ELR (cell line): ENCODE results near the gene CNOT6L.

ENCODE experiments used
- DNase-seq: peaks from one replicate; pipeline ENCODE4 v3.0.0-alpha.2; 2015; ENCODE audit warnings: low read depth

CNOT6L gene

GRCh38 chr4:77820649-77821561 is 1.7 kb upstream of the CNOT6L start:
- peak; percentile 6 for DNase-seq

- DNase-seq, result peak; percentile 85
Observed at GRCh38 chr4:77819843-77820648, 878 bp upstream of the CNOT6L start.

DNA sequence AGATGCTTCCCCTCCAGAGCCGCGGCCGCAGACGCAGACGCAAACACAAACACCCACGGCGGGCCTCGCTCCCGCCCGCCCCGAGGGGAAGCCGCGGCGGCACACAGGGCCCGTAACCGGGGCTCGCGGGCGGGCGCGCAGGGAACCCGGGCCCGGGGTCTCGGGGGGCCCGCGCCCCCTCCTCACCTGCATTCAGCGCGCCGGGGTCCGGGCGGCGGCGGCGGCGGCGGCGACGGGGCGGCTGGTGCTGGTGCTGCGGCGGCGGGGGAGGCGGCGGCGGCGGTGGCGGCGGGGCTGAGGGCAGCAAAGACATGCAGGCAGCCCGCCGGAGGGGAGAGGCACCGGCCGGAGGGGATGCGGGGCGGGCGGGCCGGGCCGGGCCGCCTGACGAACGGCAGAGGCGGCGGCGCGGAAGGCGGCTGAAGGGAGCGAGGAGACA is 255 bp upstream of the CNOT6L start:
- DNase-seq, result peak; percentile 36

DNA sequence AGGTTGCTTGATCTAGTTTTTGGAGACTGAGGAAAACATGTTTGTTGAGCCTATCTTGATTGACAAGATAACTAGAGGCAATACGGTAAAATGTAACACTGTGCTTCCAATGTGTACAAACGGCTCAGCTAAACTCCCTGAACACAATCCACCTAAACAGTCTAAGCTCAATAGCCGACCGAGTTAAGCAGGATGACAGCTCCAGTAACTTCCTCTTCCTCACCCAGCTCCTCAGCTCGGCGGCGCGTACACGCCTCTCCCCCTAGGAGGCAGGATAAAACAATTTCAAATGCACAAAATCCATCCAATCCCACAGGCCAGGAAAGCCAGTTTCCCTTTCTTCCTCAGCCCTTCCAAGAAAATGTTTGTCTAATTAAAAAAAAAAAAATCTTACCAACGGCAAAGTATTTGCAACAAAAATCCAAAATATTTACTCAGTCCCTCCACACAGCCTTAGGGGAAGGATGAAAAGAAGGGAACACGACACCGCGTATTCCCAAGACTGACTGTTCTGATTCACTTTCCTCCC is 1.0 kb downstream of the CNOT6L start:
- peak; percentile 84 for DNase-seq

- DNase-seq, result peak; percentile 5
Observed at GRCh38 chr4:77817304-77818072, 1.7 kb downstream of the CNOT6L start.

- DNase-seq, result no peak
Observed at GRCh38 chr4:77816546-77816945, 2.6 kb downstream of the CNOT6L start.

DNA sequence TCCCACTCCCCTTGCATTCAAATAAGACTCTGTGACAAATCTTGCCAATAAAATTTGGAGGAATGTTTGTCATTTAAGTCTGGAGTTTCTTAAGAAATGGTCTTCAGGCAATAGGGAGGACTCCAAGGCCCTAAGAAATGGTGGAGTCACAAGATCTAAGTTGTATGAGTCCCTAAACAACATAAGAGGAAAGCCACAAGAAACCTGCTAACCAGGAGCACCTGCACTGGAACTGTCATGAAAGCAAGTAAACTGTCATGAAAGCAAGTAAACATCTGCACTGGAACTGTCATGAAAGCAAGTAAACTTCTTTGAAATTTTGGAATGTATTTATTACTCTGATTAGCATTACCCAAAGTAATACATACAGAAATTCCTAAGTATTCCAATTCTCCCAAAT is 3.5 kb downstream of the CNOT6L start:
- DNase-seq, result no peak

DNA sequence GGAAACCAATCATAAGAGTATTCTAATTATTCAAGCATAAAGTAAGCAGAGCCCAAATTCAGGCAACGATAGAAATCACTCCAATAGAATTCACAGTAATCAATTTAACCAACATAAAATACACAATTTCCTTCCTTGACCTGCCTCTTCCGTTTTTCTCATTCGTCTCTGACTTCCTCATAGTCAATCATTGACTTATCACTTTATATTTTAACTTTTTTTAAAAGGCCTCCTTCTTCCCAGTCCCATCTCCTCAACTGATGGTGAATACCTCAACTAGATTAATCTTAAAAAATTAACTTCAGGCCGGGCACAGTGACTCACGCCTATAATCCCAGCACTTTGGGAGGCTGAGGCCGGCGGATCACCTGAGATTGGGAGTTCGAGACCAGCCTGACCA is 13.3 kb downstream of the CNOT6L start:
- DNase-seq, result no peak

DNA sequence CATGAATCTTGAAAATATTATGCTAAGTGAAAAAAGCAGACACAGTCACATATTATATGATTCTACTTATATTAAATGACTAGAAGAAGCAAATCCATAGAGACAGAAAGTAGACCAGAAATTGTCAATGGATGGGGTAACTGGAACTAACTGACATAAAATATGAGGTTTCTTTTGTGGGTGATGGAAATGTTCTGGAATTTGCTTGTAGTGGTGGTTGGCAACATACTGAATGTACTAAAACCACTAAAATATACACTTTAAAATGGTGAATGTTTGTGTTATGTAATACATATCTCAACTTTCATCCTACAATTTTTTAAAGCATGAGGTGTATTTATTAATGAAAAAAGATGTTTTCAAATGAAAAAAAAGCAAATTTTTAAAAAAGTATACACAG is 14.7 kb downstream of the CNOT6L start:
- DNase-seq, result peak; percentile 3

- no peak for DNase-seq
Observed at GRCh38 chr4:77802402-77802801, 16.8 kb downstream of the CNOT6L start.

GRCh38 chr4:77801260-77801608 is 17.9 kb downstream of the CNOT6L start:
- no peak for DNase-seq

DNA sequence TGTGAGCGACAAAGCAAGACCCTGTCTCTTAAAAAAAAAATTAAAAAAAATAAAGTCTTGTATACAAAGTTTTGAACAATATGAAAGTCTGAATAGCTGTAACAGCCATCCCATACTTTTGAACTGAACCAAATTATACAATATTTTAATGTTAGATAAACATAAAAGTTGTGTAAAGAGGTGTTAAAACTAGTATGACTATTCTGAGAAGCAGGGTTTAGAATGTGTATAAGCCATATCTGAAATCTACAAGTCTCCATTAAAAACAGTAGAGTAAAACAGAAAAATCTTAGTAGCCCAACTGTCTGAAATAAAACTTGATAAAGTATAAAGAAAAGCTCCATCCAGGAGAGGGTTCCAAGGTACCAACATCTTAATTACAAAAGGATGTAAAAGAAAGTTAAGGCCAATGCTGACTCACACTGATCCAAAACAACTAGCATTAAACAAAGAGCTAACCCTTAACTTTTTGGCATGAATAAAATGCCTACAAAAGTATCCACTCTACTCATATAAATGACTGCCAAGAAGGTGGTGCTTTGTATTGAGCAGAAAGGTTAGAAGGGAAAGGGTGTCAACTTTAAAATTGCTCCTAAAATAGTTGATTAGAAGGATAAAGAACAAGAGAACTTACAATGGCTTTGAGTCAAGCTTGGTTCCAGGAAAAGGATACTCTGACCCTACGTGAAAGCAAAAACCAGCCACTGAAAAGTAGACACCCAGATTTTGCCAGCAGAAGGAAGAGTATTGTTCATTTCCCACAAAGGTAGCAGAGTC is 18.5 kb downstream of the CNOT6L start:
- no peak for DNase-seq

GRCh38 chr4:77800077-77800476 is 19.1 kb downstream of the CNOT6L start:
- no peak for DNase-seq

GRCh38 chr4:77798385-77798784 is 20.8 kb downstream of the CNOT6L start:
- DNase-seq, result no peak

GRCh38 chr4:77797239-77797638 is 21.9 kb downstream of the CNOT6L start:
- DNase-seq, result peak; percentile 31

DNA sequence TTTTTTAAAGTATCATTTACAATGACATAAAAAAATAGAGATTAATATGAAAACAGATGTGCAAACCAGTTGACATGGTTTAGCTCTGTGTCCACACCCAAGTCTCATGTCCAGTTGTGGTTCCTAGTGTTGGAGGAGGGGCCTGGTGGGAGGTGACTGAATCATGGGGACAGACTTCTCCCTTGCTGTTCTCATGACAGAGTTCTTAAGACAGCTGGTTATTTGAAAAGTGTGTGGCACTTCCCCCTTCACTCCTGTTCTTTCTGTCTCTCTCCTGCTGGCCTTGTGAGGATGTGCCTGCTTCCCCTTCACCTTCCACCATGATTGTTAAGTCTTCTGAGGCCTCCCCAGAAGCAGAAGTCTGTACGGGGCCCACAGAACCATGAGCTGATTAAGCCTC is 23.8 kb downstream of the CNOT6L start:
- DNase-seq, result no peak

DNA sequence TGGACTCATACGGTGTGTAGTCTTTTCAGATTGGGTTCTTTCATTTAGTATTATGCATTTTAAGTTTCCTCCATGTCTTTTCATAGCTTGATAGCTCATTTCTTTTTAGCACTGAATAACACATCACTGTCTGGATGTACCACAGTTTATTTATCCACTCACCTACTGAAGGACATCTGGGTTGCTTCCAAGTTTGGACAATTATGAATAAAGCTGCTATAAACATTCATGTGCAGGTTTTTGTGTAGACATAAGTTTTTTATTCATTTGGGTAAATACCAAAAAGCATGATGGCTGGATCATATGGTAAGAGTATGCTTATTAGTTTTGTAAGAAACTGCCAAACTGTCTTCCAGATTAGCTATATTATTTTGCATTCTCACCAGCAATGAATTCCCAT is 29.0 kb downstream of the CNOT6L start:
- no peak for DNase-seq

GRCh38 chr4:77788990-77789389 is 30.2 kb downstream of the CNOT6L start:
- no peak for DNase-seq

GRCh38 chr4:77787969-77788368 is 31.2 kb downstream of the CNOT6L start:
- DNase-seq, result no peak

DNA sequence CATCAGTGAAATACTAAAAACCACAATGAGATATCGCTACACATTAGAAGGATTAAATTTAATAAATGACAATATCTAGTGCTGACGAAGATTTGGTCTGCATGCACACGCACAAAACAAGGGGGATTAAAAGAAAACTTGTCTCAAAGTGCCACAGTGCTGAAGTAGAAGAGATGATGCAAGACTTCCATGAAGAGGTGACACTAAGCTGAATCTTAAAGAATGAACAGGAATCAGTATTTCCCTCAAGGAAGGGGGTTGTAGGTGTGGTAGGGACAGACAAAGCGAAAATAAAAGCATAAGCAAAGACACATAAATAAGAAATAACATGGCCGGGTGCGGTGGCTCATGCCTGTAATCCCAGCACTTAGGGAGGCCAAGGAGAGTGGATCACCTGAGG is 33.5 kb downstream of the CNOT6L start:
- no peak for DNase-seq

DNA sequence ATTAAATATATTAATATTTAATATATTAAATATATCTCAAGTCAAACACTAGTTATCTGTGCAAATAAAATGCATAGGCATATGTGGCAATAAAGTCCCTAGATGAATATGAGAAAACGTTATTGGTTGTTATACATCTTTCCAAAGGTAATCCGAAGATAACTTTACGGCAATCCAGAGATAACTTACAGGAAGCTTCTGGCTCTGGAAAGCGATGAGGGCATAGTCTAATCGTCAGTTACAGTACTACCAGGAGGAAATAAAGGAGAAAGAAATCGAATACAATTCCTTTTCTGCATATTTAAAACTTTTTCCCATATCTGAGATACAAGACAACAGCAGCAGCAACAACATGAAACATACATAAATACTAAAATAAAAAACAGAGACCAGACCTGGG is 35.3 kb downstream of the CNOT6L start:
- DNase-seq, result no peak
